Caco-2 (cell line): ENCODE measurements around the gene UGT1A9. TPM values are rescaled to one million over a fixed set of nuclear protein-coding genes. Genes with fewer than 3 reads are reported as not detected.
"Not testable (repeated sequence)": the region's sequence is repeated elsewhere in the genome, so short reads cannot be mapped to it uniquely, and the experiment has no call there.

Experiments
- BruUV-seq: library from RNA; stranded (reverse); fragments of 400-500 nt; replicated peaks from 2 replicates; lab custom pipeline; 2021; lab: Mats Ljungman, UMichigan
- CTCF ChIA-PET: fragments of 300-600 bp; sonication (Branson Sonifier 250); formaldehyde crosslinking; loops from one replicate; lab custom pipeline; 2022; ENCODE audit warnings: antibody characterized with exemption; lab: Charles Lee
- POLR2A ChIA-PET: fragments of 300-600 bp; sonication (Branson Sonifier 250); formaldehyde crosslinking; loops from one replicate; lab custom pipeline; 2022; ENCODE audit warnings: antibody characterized with exemption; lab: Charles Lee
- DNase-seq, 2 experiments: peaks; one replicate each; pipeline versions ENCODE4 v3.0.0 to v3.0.0-alpha.2; 2020 to 2022
- H3K27me3 ChIP-seq: replicated peaks from 2 replicates; pipeline ENCODE4 v1.6.0; 2011; ENCODE audit warnings: low read length; ENCODE audit not compliant: control insufficient read depth, insufficient read depth
- H3K36me3 ChIP-seq: 2 replicates; pipeline ENCODE4 v1.5.1; 2011; ENCODE audit warnings: low read length; ENCODE audit not compliant: control insufficient read depth, insufficient read depth
- H3K4me1 ChIP-seq: fragments of 250-450 bp; sonication (Bioruptor Pico); 2 replicates; pipeline ENCODE4 v1.5.1; 2020; ENCODE audit warnings: mild to moderate bottlenecking
- H3K4me3 ChIP-seq: 2 replicates; pipeline ENCODE4 v1.5.1; 2011; ENCODE audit warnings: low read depth, mild to moderate bottlenecking, control low read depth, low read length
- H3K9me3 ChIP-seq: fragments of 250-450 bp; sonication (Bioruptor Pico); 2 replicates; pipeline ENCODE4 v1.5.1; 2020; ENCODE audit warnings: mild to moderate bottlenecking, moderate library complexity
- H3K27ac Mint-ChIP-seq: one replicate; pipeline ENCODE4 v1.8.0; 2022; ENCODE audit warnings: mixed read lengths; ENCODE audit not compliant: unreplicated experiment
- H3K27me3 Mint-ChIP-seq: one replicate; pipeline ENCODE4 v1.8.0; 2022; ENCODE audit warnings: mixed read lengths; ENCODE audit not compliant: insufficient read depth, unreplicated experiment
- H3K36me3 Mint-ChIP-seq: one replicate; pipeline ENCODE4 v1.8.0; 2022; ENCODE audit warnings: mild to moderate bottlenecking, mixed read lengths; ENCODE audit not compliant: insufficient read depth, unreplicated experiment
- H3K4me1 Mint-ChIP-seq: one replicate; pipeline ENCODE4 v1.8.0; 2022; ENCODE audit warnings: low read depth, mixed read lengths; ENCODE audit not compliant: unreplicated experiment
- H3K4me3 Mint-ChIP-seq: one replicate; pipeline ENCODE4 v1.8.0; 2022; ENCODE audit warnings: mild to moderate bottlenecking, moderate library complexity, mixed read lengths; ENCODE audit not compliant: unreplicated experiment
- H3K9me3 Mint-ChIP-seq: one replicate; pipeline ENCODE4 v1.8.0; 2022; ENCODE audit warnings: mixed read lengths; ENCODE audit not compliant: unreplicated experiment
- CTCF ChIP-seq, 2 experiments: fragments of 200-600 bp in 1 of 2; IDR thresholded peaks; 1 replicate in 1 of 2; 2 replicates in 1 of 2; pipeline versions ENCODE4 v1.5.1 to v1.8.0; 2011 to 2022; ENCODE audit warnings: antibody characterized with exemption in 1 of 2, control low read depth in 1 of 2, inconsistent platforms in 1 of 2, low read depth in 1 of 2, low read length in 1 of 2, mild to moderate bottlenecking in 1 of 2, moderate library complexity in 1 of 2; ENCODE audit not compliant: insufficient read depth in 1 of 2, severe bottlenecking in 1 of 2, unreplicated experiment in 1 of 2
- intact Hi-C: fragments of 100-400 bp; cut with micrococcal nuclease; formaldehyde crosslinking; loops from one replicate; pipeline ENCODE4 v1.10.0; 2022; ENCODE audit not compliant: unreplicated experiment
- total RNA-seq: library from RNA; stranded (reverse); gene quantifications from 2 replicates; pipeline ENCODE4 v1.2.3, GENCODE V29; 2022

The UGT1A9 gene
- total RNA-seq, 1 experiment from 2014 or later: 0.20 TPM

GRCh38 chr2:233655043-233655442 lies 16.7 kb upstream of the UGT1A9 start:
- DNase-seq: no peak
- ChIA-PET POLR2A (no interaction called here), CTCF (no interaction called here)
- Histone ChIP-seq H3K27me3 (no peaks in the 10 kb centered on the region), H3K4me3 (no peak overlapping the region), H3K36me3 (no peaks in the 10 kb centered on the region), H3K4me1 (no peaks in the 10 kb centered on the region), H3K9me3 (no peaks in the 10 kb centered on the region)
- no peaks in the 10 kb centered on the region for H3K27me3 Mint-ChIP-seq
- TF ChIP-seq CTCF (IDR thresholded peaks at IDR 0.05; ENCODE audit: insufficient read depth in 1 of 2, low read depth in 1 of 2, low read length in 1 of 2, severe bottlenecking in 1 of 2, unreplicated experiment in 1 of 2): no peak
- no peaks in the 10 kb centered on the region for H3K4me1 Mint-ChIP-seq
- no TSS peak for BruUV-seq
- intact Hi-C loops: no loop called here
- no peak overlapping the region for H3K27ac Mint-ChIP-seq
- no peaks in the 10 kb centered on the region for H3K9me3 Mint-ChIP-seq
- no peaks in the 10 kb centered on the region for H3K36me3 Mint-ChIP-seq
- H3K4me3 Mint-ChIP-seq: no peak overlapping the region

GRCh38 chr2:233655943-233656342 lies 15.8 kb upstream of the UGT1A9 start:
- H3K27me3 Mint-ChIP-seq, POLR2A ChIA-PET, H3K4me1 Mint-ChIP-seq, H3K9me3 Mint-ChIP-seq, H3K27me3 ChIP-seq, H3K36me3 ChIP-seq, CTCF ChIA-PET, H3K27ac Mint-ChIP-seq, H3K9me3 ChIP-seq, H3K4me3 Mint-ChIP-seq, BruUV-seq, H3K4me1 ChIP-seq, H3K4me3 ChIP-seq, intact Hi-C loops, DNase-seq, H3K36me3 Mint-ChIP-seq: not testable (repeated sequence)

- no peaks in the 10 kb centered on the region for H3K36me3 Mint-ChIP-seq
- H3K27me3 Mint-ChIP-seq: no peaks in the 10 kb centered on the region
- H3K4me1 Mint-ChIP-seq: no peaks in the 10 kb centered on the region
- Histone ChIP-seq H3K27me3 (no peaks in the 10 kb centered on the region), H3K4me1 (no peaks in the 10 kb centered on the region), H3K36me3 (no peaks in the 10 kb centered on the region), H3K9me3 (no peaks in the 10 kb centered on the region), H3K4me3 (no peak overlapping the region)
- no peaks in the 10 kb centered on the region for H3K9me3 Mint-ChIP-seq
- CTCF ChIA-PET: no interaction called here
- no peak for DNase-seq
- intact Hi-C loops: no loop called here
- no TSS peak for BruUV-seq
- no peak overlapping the region for H3K27ac Mint-ChIP-seq
- POLR2A ChIA-PET: no interaction called here
- H3K4me3 Mint-ChIP-seq: no peak overlapping the region
- TF ChIP-seq CTCF (IDR thresholded peaks at IDR 0.05; ENCODE audit: insufficient read depth in 1 of 2, low read depth in 1 of 2, low read length in 1 of 2, severe bottlenecking in 1 of 2, unreplicated experiment in 1 of 2): no peak
These were observed 15.3 kb upstream of the UGT1A9 start for GRCh38 chr2:233656443-233656842.

- no peak overlapping the region for H3K27ac Mint-ChIP-seq
- H3K4me3 Mint-ChIP-seq: no peak overlapping the region
- no peaks in the 10 kb centered on the region for H3K27me3 Mint-ChIP-seq
- Histone ChIP-seq H3K9me3 (no peaks in the 10 kb centered on the region), H3K36me3 (no peaks in the 10 kb centered on the region), H3K27me3 (no peaks in the 10 kb centered on the region), H3K4me1 (no peaks in the 10 kb centered on the region), H3K4me3 (no peak overlapping the region)
- CTCF ChIA-PET: no interaction called here
- DNase-seq: no peak
- H3K9me3 Mint-ChIP-seq: no peaks in the 10 kb centered on the region
- BruUV-seq: no TSS peak
- intact Hi-C loops: no loop called here
- TF ChIP-seq CTCF (IDR thresholded peaks at IDR 0.05; ENCODE audit: insufficient read depth in 1 of 2, low read depth in 1 of 2, low read length in 1 of 2, severe bottlenecking in 1 of 2, unreplicated experiment in 1 of 2): no peak
- no peaks in the 10 kb centered on the region for H3K4me1 Mint-ChIP-seq
- POLR2A ChIA-PET: no interaction called here
- no peaks in the 10 kb centered on the region for H3K36me3 Mint-ChIP-seq
These were observed 13.1 kb upstream of the UGT1A9 start for GRCh38 chr2:233658610-233659009.
